ENCODE results near the gene PPP1R14B.
"Not testable (repeated sequence)": the region's sequence is repeated elsewhere in the genome, so short reads cannot be mapped to it uniquely, and the experiment has no call there.

PPP1R14B gene

DNA sequence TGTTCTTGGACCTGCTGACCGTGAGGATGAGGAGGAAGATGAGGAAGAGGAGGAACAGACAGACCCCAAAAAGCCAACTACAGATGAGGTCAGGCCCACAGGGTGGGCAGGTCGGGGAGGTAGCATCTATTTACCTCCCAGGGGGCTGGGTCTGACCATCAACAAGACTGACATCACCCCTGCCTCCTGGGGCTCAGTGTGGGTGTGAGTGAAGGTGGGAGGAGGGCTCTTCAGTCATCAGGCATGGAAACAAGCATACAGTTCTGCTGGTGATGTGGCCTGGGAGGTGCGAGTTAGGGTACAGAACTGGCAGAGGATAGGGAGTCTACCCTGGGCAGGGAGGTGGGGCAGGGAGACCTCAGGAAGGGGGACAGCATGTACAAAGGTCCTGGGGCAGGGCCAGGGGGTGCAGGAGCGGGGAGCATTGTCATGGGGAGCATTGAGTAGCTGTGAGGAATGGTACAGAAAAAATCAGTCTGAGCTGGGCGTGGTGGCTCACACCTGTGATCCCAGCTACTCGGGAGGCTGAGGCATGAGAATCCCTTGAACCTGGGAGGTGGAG lies 13.5 kb upstream of the PPP1R14B start:
- no peak for DNase-seq (ENCODE audit: low spot score)

DNA sequence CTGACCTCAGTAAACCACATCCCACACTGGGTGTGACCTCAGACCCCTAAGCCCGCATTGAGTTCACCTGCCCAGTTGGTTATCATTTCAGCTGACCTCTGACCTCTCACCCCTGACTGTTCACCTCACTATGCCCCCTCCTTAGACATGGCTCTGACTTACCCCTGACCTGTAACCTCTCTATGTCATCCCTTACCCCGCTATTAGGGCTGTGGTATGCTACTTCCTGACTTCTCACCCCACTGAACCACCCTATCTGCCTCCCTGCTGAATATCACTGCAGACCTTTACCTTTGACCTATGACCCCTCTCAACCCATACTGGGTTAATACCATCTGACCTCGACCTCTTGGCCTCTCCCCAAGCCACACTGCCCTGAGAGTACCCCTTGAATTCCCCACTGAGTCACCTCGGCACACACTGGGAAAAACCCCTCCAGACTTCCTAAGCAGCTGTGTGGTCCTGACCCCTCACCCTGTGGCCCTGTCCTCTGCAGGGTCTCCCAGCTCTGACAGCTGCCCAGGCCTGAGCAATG lies 12.9 kb upstream of the PPP1R14B start:
- no peak for DNase-seq (ENCODE audit: low spot score)

DNA sequence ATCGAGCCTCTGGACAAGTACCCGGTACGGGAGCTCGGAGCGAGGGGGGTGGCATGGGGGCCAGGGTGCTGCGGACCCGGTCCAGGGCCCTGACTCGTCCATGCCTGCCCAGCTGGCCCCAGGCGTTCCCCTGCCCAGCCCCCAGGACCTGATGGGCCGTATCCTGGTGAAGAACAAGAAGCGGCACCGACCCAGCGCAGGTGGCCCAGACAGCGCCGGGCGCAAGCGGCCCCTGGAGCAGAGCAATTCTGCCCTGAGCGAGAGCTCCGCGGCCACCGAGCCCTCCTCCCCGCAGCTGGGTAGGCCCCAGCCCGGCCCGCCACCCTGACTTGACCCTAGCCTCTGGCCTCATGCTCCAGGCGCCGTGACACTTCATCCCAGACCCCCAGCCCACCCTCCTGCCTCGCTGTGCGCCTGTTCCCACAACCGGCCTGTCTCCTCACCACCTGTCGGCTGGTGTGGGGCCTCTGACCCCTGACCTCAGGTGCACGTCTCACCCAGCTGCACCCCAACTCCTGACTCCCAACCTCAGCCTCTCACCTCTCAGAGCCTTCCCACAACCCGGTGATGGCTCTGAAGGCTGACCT lies 12.3 kb upstream of the PPP1R14B start:
- no peak for DNase-seq (ENCODE audit: low spot score)

DNA sequence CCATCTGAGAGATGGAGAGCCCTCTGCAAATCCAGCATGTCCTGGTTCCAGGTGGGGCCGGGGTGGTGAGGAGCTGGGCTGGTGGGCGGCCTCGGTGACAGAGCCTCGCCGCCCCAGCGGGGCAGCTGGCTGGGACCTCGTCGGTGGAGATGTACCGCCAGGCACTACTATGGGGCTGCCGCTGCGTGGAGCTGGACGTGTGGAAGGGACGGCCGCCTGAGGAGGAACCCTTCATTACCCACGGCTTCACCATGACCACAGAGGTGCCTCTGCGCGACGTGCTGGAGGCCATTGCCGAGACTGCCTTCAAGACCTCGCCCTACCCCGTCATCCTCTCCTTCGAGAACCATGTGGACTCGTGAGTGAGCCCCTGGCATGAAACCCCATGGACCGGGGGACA lies 11.6 kb upstream of the PPP1R14B start:
- no peak for DNase-seq (ENCODE audit: low spot score)

DNA sequence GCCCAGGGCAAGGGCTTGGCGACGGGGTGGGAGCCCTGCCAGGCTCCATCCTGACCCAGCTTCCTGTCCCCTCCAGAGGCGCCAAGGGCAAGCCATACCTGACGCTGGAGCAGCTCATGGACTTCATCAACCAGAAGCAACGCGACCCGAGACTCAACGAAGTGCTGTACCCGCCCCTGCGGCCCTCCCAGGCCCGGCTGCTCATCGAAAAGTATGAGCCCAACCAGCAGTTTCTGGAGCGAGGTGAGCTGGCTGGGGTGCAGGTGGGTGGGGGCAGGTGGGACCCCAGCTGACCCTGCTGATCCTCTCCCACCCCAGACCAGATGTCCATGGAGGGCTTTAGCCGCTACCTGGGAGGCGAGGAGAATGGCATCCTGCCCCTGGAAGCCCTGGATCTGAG lies 9.6 kb upstream of the PPP1R14B start:
- DNase-seq (ENCODE audit: low spot score), result no peak

DNA sequence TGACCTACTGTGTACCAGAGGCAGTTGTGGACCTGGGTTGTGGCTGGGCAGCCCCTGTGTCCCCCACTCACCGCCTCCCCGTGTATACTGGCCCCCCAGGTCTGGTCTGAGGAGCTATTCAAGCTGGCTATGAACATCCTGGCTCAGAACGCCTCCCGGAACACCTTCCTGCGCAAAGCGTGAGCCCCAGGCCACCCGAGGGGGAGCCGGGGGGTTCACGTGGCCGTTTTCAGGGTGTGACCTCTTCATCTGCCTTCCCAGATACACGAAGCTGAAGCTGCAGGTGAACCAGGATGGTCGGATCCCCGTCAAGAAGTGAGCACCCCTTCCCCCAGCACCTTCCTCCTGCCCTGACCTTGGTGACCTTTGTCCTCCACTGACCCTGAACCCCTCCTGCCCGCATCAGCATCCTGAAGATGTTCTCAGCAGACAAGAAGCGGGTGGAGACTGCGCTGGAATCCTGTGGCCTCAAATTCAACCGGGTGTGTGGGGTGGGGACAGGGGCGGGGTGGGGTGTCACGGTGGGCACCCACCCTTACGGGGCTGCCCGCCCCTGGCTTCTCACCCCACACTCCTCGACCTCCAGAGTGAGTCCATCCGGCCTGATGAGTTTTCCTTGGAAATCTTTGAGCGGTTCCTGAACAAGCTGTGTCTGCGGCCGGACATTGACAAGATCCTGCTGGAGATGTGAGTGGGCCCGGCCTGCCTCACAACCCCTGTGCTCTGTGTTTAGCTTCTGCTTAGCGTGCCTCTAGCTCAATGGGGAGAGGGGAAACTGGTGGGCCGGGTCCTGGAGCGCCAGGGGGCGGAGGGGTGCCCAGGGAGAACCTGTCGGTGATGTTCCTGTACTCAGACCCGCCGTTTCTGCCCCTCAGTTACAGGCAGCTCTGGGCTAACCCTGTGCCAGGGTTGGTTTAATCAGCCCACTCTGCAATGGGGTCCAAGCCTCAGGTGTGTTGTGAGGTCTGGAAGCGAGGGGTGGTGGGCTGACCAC lies 8.7 kb upstream of the PPP1R14B start:
- no peak for DNase-seq (ENCODE audit: low spot score)

DNA sequence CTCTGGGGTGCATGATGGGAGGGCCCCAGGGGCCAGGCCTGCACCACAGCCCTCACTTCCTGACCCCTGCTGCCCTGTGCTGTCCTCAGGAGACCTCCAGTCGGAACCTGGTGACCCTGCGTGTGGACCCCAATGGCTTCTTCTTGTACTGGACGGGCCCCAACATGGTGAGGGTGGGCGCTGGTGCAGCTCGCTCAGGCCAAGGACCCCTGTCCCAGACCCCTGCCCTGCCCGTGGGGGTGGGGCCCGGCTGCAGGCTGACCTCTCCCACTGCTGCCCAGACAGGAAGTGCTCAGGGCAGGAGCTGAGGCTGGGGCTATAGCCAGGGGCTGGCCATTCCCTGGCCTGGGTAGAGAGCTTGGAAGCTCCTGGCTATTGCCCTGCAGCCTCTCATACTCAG lies 7.6 kb upstream of the PPP1R14B start:
- no peak for DNase-seq (ENCODE audit: low spot score)

DNA sequence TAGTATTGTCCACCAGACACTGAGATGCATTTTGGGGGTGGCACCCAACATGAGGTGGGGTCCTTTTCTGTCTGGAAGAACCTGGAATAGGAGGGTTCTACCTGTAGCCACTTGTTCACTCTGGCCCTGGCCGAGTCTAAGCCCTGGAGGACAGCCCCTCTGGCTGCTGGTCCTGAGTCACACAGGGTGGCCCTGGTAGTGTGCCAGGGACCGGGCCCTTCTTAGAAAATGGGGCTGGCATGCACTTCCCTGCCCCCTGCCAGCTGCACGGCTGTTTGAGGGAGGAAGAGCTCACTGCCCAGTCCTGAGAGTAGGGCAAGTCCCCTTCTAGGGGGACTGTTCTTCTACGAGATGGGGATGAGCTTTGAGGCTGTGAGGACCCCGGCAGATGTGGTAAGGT lies 6.7 kb upstream of the PPP1R14B start:
- no peak for DNase-seq (ENCODE audit: low spot score)

DNA sequence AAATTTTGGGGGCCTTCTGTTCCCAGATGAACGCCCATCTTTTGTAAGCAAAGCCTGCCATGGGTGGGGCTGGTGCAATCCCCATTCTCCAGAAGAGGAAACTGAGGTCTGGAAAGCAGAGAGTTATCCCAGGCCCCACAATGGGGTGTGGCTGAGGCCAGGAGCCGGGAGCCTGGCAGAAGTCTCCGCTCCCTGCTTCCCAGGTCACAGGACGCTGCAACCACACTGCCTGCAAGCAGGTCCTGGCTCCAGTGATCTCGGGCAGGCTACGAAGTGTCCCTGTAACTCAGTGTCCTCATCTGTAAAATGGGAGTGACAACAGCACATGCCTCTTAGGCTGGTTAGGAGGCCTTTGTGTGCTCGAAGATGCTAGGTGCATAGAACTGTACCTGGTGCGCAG lies 6.3 kb upstream of the PPP1R14B start:
- DNase-seq (ENCODE audit: low spot score), result no peak

DNA sequence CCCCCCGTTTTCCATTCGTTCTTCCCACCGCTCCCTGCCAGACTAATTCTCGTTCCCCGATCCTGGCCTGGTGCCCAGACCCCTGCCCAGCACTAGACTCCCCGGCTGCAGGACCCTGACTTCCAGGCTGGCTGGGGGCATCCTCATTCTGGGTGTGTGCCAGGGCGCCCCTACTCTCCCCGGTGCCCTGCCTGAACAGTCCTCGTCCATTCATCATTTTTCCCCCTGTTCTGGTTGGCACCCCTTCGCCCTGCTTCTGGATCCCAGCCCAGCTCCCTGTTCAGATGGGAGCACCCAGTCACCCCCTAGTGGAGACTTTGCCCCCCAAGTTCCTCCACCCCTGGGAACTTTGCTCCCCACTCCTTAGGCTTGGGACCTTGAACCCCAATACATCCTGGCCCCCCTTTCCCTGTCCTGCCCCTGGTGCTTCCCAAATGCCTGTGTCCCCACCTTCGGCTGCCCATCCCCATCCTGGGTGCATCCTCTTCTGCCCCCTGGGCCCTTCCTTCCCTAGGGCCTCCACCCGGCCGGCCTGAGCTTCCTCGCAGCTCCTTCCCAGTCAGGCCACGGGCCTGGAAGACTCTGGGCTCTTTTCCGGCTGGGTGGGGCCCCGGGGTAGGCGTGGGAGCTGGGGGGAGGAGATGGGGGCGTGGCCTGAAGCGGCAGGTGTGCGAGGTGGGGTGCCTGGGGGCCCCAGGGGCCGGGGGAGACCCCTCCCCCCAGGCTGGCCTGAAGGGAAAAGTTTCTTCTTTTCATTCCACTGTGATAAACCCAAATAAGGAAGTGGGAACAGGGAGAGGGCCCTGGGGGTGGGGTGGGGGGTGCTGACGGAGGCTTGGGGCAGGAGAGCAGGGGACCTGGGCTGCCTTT lies 5.5 kb upstream of the PPP1R14B start:
- DNase-seq (ENCODE audit: low spot score), result peak; percentile 44

DNA sequence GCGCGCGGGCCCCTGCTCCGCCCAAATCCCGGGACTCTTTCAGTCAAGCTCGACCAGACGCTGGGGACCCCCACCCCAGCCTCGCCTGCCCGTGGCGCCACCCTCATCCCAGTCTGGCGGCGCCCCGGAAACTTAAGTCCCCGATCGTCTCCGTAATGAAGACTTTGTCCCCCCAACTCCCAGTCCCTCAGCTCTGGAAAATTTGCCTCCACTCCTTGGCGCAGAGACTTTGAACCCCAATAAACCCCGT lies 4.9 kb upstream of the PPP1R14B start:
- no peak for DNase-seq (ENCODE audit: low spot score)

DNA sequence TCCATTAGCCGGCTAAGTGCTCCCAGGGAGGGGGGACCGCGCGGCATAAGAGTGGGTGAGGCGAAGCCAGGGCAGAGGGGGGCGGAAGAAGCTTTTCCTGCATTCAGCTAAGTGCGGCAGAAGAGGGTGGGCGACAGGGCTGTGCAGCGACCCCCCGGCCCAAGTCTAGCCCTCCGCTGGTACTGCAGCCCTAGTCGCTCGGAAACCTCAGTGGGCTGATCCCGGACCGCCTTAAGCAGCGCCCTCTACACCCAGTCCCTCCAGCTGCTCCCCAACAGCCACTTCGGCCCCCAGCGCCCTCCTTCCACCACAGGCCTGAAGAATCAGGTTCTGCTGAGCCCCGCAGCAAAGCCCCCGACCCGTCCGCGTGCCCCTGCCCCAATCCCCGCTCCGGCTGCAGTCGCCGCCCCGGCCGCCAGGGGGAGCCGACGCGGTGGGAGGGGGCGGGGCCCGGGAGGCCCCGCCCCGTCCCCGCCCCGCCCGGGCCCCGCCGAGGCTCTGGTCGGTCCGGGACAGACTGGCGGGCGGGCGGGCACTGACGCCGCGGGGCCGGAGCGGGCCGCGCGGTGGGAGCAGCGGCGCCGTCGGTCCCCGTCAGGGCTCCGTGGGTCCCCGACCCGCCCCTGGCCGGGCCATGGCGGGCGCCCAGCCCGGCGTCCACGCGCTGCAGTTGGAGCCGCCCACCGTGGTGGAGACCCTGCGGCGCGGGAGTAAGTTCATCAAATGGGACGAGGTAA lies 4.4 kb upstream of the PPP1R14B start, which contains the start of gene PLCB3:
Gene PLCB3 (plus strand): TSS at position 515 of the 737 bp plus-strand sequence. CDS start 120 bp downstream, at position 635.
- peak; percentile 88 for DNase-seq (ENCODE audit: low spot score)

DNA sequence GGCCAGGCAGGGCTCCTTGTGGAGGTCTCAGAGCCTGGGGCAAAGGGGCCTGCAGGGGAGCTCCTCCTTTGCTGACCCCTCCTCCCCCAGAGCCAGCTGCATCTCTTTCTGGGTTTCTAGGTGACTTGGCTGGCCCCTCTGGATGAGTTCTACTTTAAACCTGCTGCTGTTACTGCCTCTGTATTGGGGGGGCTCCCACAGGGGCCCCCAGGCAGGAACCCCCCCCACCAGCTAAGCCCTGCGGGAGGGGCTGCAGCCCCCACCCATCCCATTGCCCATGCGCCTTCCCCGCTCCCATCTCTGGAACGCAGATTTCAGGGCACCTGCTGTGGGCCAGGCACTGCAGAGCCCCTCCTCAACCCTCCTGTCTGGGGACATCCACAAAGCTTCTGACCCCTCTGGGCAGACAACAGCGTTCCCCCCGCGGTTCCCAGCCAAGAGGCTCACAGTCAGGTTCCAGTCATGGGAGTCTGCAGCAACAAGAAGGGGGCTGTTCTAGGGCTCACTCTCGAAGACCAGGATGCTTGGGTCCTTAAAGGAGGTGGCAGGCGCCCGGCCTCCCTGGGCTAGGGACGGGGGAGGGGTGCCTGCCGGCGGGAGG lies 3.8 kb upstream of the PPP1R14B start:
- DNase-seq (ENCODE audit: low spot score), result no peak

DNA sequence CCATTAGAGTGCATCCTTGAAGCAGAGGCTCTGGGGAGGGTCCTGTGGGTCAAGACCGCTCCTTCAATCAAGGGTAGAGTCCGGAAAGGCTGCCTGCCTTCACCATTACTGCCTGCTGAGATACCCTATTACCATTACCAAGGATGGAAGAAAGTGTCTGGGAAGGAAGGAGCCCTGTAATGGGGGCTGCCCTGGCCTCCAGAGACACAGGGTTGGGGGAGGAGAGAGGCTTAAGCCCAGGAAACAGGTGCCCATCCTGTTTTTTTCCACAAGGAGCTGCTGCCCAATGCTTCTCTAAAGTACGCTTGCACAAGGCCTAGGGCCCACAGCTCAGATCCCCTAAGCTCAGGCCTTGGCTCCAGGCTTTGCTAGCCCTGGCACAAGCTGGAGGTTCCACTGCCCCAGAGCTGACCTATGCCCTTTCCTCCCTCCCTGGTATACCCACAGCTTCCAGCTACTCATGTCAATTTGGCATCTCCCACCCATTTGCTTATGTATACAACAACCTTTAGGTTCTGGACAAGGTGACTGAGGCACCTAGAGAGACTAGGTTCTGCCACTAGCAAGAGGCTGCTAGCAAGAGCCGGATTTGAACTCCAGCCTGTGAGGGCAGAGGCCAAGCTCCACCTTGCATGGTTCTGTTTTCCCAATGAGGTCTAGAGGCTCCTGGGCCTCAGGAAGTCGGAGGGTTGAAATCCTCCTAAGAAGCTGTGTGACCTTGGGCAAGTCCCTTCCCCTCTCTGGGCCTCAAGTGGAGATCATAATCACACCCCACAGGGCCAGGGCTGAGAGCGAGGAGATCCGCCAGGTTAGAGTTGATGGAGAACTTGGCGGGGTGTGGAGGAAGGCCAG lies 3.0 kb upstream of the PPP1R14B start:
- no peak for DNase-seq (ENCODE audit: low spot score)

DNA sequence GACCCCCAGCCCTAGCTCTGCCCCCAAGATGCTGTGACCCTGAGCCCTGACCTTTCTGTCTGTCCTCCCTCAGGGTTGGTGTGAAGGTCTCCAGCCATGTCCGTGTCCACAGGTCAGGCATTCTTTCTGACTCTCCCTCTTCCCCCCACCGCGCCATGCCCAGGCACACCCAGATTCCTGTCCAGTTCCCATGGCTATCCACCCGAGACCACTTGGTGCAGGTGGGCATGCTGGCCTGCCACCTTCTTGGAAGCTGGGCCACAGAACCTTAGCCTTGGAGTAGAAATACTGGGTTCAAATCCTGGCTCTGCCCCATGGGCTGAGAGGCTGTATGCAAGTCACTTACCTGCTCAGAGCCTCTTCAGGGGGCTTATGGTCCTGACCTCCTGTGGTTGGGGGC lies 2.3 kb upstream of the PPP1R14B start:
- DNase-seq (ENCODE audit: low spot score), result no peak

DNA sequence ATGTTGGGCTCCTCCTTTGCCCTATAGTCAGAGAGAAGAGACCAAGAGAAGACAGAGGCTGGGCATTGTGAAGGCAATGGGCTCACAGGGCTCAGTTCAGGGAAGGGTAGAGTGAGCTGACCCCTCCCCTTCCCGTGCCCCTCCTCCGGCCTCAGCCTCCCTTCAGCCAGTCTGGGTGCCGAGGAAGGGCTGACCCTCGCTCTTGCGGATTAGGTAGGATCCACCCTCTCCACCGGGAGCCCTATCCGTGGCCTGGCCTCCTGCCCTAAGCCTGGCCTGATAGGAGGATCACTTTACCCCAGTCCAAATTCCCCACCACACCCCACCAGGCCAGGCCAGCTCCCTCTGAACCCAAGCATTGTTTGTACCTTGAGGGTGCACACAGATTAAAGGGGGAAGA lies 1.8 kb upstream of the PPP1R14B start:
- DNase-seq (ENCODE audit: low spot score), result no peak

DNA sequence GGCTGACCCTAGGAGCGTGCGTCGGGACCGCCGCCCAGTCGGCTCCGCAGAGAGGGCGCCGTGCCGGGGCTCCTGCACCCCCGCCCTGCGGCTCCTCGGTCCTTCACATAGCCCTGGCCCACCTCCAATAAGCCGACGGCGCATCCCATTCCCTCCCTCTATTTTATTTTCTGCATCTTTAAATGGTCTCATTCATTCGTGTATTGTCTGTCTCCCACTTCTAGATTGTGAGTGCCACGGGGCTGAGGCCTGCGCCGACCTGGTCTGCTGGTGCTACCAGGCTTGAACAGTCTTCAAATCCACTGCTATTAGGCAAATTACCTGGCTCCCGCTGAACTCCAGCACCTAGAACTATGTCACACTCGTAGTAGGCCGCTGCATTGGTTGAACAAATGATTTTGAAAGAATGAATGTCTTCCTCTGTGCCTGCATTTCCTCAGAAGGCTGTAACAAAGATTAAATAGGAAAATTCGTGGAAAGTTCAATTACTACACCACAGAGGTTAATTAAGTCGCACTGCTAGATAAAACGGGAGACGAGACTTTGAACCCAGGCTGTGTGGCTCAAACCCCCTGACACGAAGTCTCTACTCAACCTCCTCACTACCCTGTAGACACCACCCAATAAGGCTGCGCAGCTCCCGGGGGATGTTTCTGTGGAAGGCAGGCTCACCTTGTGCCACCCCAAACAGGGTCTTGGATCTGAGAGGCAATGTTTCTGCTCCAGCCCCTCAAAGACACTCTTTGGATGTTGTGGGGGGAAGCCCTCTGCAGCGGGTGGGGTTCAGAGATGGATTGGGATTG lies 1.2 kb upstream of the PPP1R14B start:
- DNase-seq (ENCODE audit: low spot score), result no peak

DNA sequence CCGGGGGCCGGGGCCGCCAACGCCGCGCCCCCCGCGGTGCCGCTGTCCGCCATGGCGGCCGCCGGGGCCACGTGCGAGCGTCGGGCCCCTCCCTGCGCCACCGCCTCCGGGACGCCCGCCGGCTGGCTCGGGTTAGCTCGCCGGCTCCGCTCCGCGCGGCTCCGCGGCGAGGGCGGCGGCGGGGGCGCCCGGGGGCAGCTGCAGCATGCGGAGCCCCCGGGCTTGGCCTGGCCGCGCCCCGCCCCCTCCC lies 197 bp downstream of the PPP1R14B start:
- DNase-seq (ENCODE audit: low spot score), result not testable (repeated sequence)

DNA sequence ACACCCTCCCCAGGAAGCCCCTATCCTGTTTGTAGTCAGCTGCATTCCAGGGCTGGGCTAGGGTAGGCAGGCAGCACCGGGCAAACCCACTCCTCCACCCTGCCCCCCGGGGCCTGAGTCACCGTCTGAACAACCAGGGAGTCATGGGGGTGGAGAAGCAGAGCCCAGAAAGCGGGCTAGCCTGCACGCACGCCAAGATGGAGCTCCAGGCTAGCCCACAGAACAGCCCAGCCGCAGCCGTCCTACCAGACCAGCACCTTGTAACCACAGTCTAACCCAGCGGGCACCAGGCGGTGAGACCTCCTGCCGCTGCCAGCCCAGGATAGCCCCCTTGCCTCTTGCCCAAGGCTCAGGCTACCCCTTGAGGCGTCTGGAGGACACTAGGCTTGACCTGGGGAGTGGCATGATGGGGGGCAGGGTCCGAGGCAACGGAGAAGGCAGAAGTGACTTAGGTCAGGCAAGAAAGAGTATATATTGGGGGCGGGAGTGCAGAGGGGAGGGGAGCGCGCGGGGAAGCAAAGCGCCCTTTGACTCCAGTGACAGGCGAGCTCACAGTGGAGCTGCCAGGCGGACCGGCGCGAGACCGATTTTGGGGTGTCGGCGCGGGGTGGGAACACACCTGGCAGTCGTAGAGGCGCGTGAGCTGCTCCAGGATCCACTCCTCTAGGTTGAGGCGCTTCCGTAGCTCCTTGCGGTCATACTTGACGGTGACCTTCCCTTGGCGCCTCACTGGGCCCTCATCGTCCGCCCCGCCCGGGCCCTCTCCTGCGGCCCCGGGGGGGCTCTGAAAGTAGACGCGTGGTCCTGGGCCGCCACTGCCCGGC lies 734 bp downstream of the PPP1R14B start:
- peak; percentile 47 for DNase-seq (ENCODE audit: low spot score)

All from germinal center (tissue), 1 donor.